ENCODE results near the gene PIK3C3.

- TF ChIP-seq CTCF (IDR thresholded peaks at IDR 0.05; ENCODE audit: insufficient read depth, low read length, poor library complexity, severe bottlenecking) (no peak), EZH2phosphoT487 (conservative IDR thresholded peaks at IDR 0.05; ENCODE audit: low read length) (no peak)
These were observed 113.0 kb downstream of the PIK3C3 start for GRCh38 chr18:42068030-42068429.
